SK-N-SH (cell line): ENCODE results near the gene CPNE8. TPM values are rescaled to one million over a fixed set of nuclear protein-coding genes. Genes with fewer than 3 reads are reported as not detected.

Source experiments
- CTCF ChIA-PET: fragments of 300-600, 350-600 bp; formaldehyde crosslinking; extraction: SDS; loops from one replicate; lab custom pipeline; 2021; lab: Yijun Ruan, JAX
- POLR2A ChIA-PET: fragments of 350-600 bp; sonication (Branson Sonifier 250); formaldehyde crosslinking; extraction: SDS; loops from one replicate; lab custom pipeline; 2020; ENCODE audit warnings: antibody characterized with exemption, inconsistent platforms; lab: Yijun Ruan, JAX
- DNase-seq: peaks from one replicate; pipeline ENCODE4 v3.0.0; 2012
- H2AFZ ChIP-seq: fragments of 200-600 bp; sonication (generic); 2 replicates; pipeline ENCODE4 v1.8.1; 2016; ENCODE audit warnings: antibody characterized with exemption, mild to moderate bottlenecking, low read depth
- H3F3A ChIP-seq: fragments of 200-600 bp; sonication (generic); replicated peaks from 2 replicates; pipeline ENCODE3; 2016; ENCODE audit warnings: antibody characterized with exemption, mild to moderate bottlenecking; ENCODE audit not compliant: insufficient read depth
- H3K27ac ChIP-seq, 2 experiments: fragments of 200-500 bp in 1 of 2; fragments of 200-600 bp in 1 of 2; sonication (Bioruptor generic) in 1 of 2; sonication (generic), shearing (Covaris generic) in 1 of 2; 2 replicates each; pipeline versions ENCODE4 v1.5.1 to v1.6.1; 2014 to 2016; ENCODE audit warnings: low read depth in 2 of 2, inconsistent platforms in 1 of 2, low read length in 1 of 2, mild to moderate bottlenecking in 1 of 2, mixed read lengths in 1 of 2
- H3K27me3 ChIP-seq: fragments of 200-600 bp; sonication (generic), shearing (Covaris generic); 2 replicates; pipeline ENCODE4 v1.6.1; 2016; ENCODE audit warnings: mixed run types; ENCODE audit not compliant: insufficient read depth
- H3K36me3 ChIP-seq, 2 experiments: fragments of 200-500 bp in 1 of 2; fragments of 200-600 bp in 1 of 2; sonication (Bioruptor generic) in 1 of 2; sonication (generic) in 1 of 2; replicated peaks in 1 of 2; 2 replicates each; pipeline versions ENCODE3 to v1.5.1; 2014 to 2016; ENCODE audit warnings: low read length in 1 of 2, mild to moderate bottlenecking in 1 of 2; ENCODE audit not compliant: insufficient read depth in 2 of 2, control insufficient read depth in 1 of 2
- H3K4me1 ChIP-seq, 2 experiments: fragments of 200-500 bp in 1 of 2; fragments of 200-600 bp in 1 of 2; sonication (Bioruptor generic) in 1 of 2; sonication (generic), shearing (Covaris generic) in 1 of 2; 2 replicates each; pipeline versions ENCODE4 v1.5.1 to v1.6.1; 2014 to 2016; ENCODE audit warnings: low read depth in 1 of 2, low read length in 1 of 2, mixed run types in 1 of 2; ENCODE audit not compliant: insufficient read depth in 2 of 2, control insufficient read depth in 1 of 2
- H3K4me2 ChIP-seq: fragments of 200-600 bp; sonication (generic), shearing (Covaris generic); 2 replicates; pipeline ENCODE4 v1.6.1; 2017; ENCODE audit warnings: mixed run types
- H3K4me3 ChIP-seq, 2 experiments: fragments of 200-500 bp in 1 of 2; fragments of 200-600 bp in 1 of 2; sonication (Bioruptor generic) in 1 of 2; sonication (generic), shearing (Covaris generic) in 1 of 2; 2 replicates each; pipeline versions ENCODE4 v1.5.1 to v1.8.1; 2014 to 2016; ENCODE audit warnings: low read depth in 2 of 2, inconsistent platforms in 1 of 2, low read length in 1 of 2, mild to moderate bottlenecking in 1 of 2, mixed read lengths in 1 of 2, moderate library complexity in 1 of 2
- H3K79me2 ChIP-seq: fragments of 200-600 bp; sonication (generic); 2 replicates; pipeline ENCODE4 v1.8.1; 2017; ENCODE audit warnings: mild to moderate bottlenecking; ENCODE audit not compliant: insufficient read depth
- H3K9ac ChIP-seq: fragments of 200-600 bp; sonication (generic); 2 replicates; pipeline ENCODE4 v1.6.1; 2017; ENCODE audit warnings: mixed run types
- H3K9me2 ChIP-seq: fragments of 200-600 bp; sonication (generic); 2 replicates; pipeline ENCODE4 v1.6.1; 2017; ENCODE audit warnings: mixed run types
- H3K9me3 ChIP-seq: fragments of 200-600 bp; sonication (generic); 2 replicates; pipeline ENCODE4 v1.6.1; 2017; ENCODE audit warnings: mixed run types, mild to moderate bottlenecking, moderate library complexity
- H4K20me1 ChIP-seq: fragments of 200-600 bp; sonication (generic); 2 replicates; pipeline ENCODE4 v1.6.1; 2017; ENCODE audit warnings: mild to moderate bottlenecking, mixed run types; ENCODE audit not compliant: insufficient read depth
- ELF1 ChIP-seq: IDR thresholded peaks from 2 replicates; pipeline ENCODE4 v1.4.0; 2012
- EP300 ChIP-seq, 2 experiments: IDR thresholded peaks; 2 replicates each; pipeline versions ENCODE4 v1.4.0 to v1.6.1; 2012; ENCODE audit warnings: borderline replicate concordance in 1 of 2, low read depth in 1 of 2, low read length in 1 of 2
- EZH2phosphoT487 ChIP-seq: fragments of 200-600 bp; sonication (generic); IDR thresholded peaks from 2 replicates; pipeline ENCODE4 v1.6.1; 2017; ENCODE audit warnings: low read depth, mixed run types, mild to moderate bottlenecking, antibody characterized with exemption, moderate library complexity, borderline replicate concordance
- FOSL2 ChIP-seq: IDR thresholded peaks from 2 replicates; pipeline ENCODE4 v1.4.0; 2012; ENCODE audit warnings: low read depth, mild to moderate bottlenecking, moderate library complexity, borderline replicate concordance
- GABPA ChIP-seq: IDR thresholded peaks from 2 replicates; pipeline ENCODE4 v1.4.0; 2012; ENCODE audit warnings: low read depth, mild to moderate bottlenecking
- GATA2 ChIP-seq: sonication (generic); formaldehyde crosslinking; IDR thresholded peaks from 2 replicates; pipeline ENCODE4 v1.5.0; 2020; ENCODE audit warnings: mild to moderate bottlenecking, missing genetic modification reagents
- MEF2A ChIP-seq: IDR thresholded peaks from 2 replicates; pipeline ENCODE4 v1.4.0; 2012; ENCODE audit warnings: low read depth, borderline replicate concordance
- NRF1 ChIP-seq: IDR thresholded peaks from 2 replicates; pipeline ENCODE4 v1.6.1; 2012; ENCODE audit warnings: low read depth, mild to moderate bottlenecking, low read length
- RFX5 ChIP-seq: IDR thresholded peaks from 2 replicates; pipeline ENCODE4 v1.6.1; 2012; ENCODE audit warnings: mild to moderate bottlenecking, improper control_type of control experiment, low read length
- SIN3A ChIP-seq: IDR thresholded peaks from 2 replicates; pipeline ENCODE4 v1.6.1; 2012; ENCODE audit warnings: low read depth, mild to moderate bottlenecking, low read length, moderate library complexity, borderline replicate concordance
- TAF1 ChIP-seq: IDR thresholded peaks from 2 replicates; pipeline ENCODE4 v1.6.1; 2012; ENCODE audit warnings: low read depth, mild to moderate bottlenecking, low read length, moderate library complexity, borderline replicate concordance
- TCF12 ChIP-seq: IDR thresholded peaks from 2 replicates; pipeline ENCODE4 v1.4.0; 2012
- WGBS: methylation state at CpG from one replicate; pipeline ENCODE4 v1.1.6; 2017; ENCODE audit warnings: low lambda C conversion rate; 5-methylcytosine and 5-hydroxymethylcytosine counted together
- polyA plus RNA-seq, 3 experiments: library from polyadenylated mRNA; depleted of rRNA; stranded (reverse); fragments of >200 nt; gene quantifications; 2 replicates each; pipeline ENCODE4 v1.2.3, GENCODE V29; 2012
- TF ChIP-seq, protein P1 (sequence below): fragments of 150-350 bp; IDR thresholded peaks from 2 replicates; pipeline ENCODE4 v1.6.1; 2016; ENCODE audit warnings: mild to moderate bottlenecking, low read depth, low read length

The CPNE8 gene
- polyA plus RNA-seq, 1 of the 3 experiments (the other 2 are of a cell fraction): not detected

DNA sequence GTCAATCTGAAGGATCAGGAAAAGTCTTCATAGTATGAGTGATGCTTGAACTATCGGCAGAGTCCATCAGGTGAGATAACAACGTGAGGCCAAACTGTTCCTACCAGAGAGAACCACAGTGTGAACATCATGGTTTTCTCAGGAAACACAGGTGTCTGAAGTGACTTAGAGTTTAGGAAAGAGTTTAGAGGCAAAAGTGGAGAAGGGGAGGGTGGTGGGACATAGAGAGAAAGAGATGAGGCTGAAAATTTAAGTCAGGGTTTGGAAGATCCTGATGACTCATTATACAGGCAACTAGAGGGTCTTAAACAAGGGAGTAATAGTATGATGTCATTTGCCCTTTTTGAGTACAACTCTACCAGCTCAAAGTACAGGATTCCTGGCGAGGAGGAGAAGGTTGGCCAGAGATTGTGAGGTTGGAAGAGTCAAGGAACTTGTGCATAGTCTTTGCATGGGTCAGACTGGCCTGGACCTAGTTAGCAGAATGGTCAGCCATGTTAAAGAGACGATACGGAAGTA, 16.0 kb downstream of the CPNE8 start:
- no peak for DNase-seq
- Histone ChIP-seq H2AFZ (no peak overlapping the region), H3K27ac (no peak overlapping the region), H3K36me3 (no peaks in the 10 kb centered on the region), H3K9me3 (no peaks in the 10 kb centered on the region), H3K79me2 (no peaks in the 10 kb centered on the region), H3K9me2 (no peaks in the 10 kb centered on the region), H3K27me3 (no peaks in the 10 kb centered on the region), H3K4me3 (no peak overlapping the region), H3K4me1 (no peaks in the 10 kb centered on the region; a peak in 1 of 4 replicates), H4K20me1 (no peaks in the 10 kb centered on the region), H3K4me2 (no peak overlapping the region), H3F3A (no peaks in the 10 kb centered on the region), H3K9ac (no peak overlapping the region)
- 55% methylated on average over 5 of the region's 5 CpGs for WGBS
- no peak for TF ChIP-seq FOSL2
- no peak for TF ChIP-seq GATA2 (CRISPR knock-in tag)
- no peak for TF ChIP-seq TCF12
- TF ChIP-seq RFX5: no peak
- POLR2A ChIA-PET: no interaction called here
- CTCF ChIA-PET: interaction anchor here (1.7 kb wide), 1 partner anchor 17 kb away, joined by 6 read pairs; no protein-coding TSS in a partner anchor

DNA sequence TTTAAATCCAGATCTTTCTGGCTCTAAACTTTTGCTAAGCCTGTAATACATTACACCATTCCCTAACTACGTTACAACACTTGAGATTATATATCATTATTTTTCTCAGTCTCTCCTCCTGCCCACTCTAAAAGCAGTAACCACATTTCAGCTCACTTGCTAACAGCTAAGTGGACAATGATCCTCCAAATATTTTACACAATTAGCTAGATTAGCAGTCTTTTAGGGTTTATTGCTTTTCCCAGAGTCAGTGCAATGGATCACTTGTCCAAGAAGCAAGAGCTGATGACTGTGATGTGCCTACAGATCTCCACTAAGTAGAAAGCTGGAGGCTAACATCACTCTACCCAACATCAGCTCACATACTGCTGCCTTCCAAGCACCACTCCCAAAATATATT, 17.6 kb downstream of the CPNE8 start:
- Histone ChIP-seq H3K79me2 (no peaks in the 10 kb centered on the region), H3K27me3 (no peaks in the 10 kb centered on the region), H3K4me2 (no peak overlapping the region), H3K27ac (no peak overlapping the region), H3K36me3 (no peaks in the 10 kb centered on the region), H3K9ac (no peak overlapping the region), H3K4me3 (no peak overlapping the region), H4K20me1 (no peaks in the 10 kb centered on the region), H3F3A (no peaks in the 10 kb centered on the region), H3K9me3 (no peaks in the 10 kb centered on the region), H3K4me1 (no peaks in the 10 kb centered on the region; a peak in 1 of 4 replicates), H3K9me2 (no peaks in the 10 kb centered on the region), H2AFZ (no peak overlapping the region)
- TF ChIP-seq EZH2phosphoT487 (no peak), GATA2 (CRISPR knock-in tag) (no peak), ELF1 (no peak), NRF1 (no peak), FOSL2 (no peak), SIN3A (no peak), GABPA (no peak), TAF1 (no peak), EP300 (IDR thresholded peaks at IDR 0.05; ENCODE audit: borderline replicate concordance in 1 of 2, low read depth in 1 of 2, low read length in 1 of 2) (no peak), MEF2A (no peak)
- TF ChIP-seq, protein P1, sequence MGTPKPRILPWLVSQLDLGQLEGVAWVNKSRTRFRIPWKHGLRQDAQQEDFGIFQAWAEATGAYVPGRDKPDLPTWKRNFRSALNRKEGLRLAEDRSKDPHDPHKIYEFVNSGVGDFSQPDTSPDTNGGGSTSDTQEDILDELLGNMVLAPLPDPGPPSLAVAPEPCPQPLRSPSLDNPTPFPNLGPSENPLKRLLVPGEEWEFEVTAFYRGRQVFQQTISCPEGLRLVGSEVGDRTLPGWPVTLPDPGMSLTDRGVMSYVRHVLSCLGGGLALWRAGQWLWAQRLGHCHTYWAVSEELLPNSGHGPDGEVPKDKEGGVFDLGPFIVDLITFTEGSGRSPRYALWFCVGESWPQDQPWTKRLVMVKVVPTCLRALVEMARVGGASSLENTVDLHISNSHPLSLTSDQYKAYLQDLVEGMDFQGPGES: no peak
- 28% methylated on average over 1 of the region's 1 CpG for WGBS
- no peak for DNase-seq
- CTCF ChIA-PET: interaction anchor here (0.9 to 1.3 kb wide), 3 partner anchors 19 to 25 kb away, joined by 3 read pairs; no protein-coding TSS in a partner anchor
- POLR2A ChIA-PET: no interaction called here
